PC-3 (cell line): ENCODE measurements around the gene TSPYL4. TPM values are rescaled to one million over a fixed set of nuclear protein-coding genes. Genes with fewer than 3 reads are reported as not detected.

Source experiments
- ATAC-seq: fragments of 200-7000 bp; cut with Tn5 transposase; 2 replicates; pipeline ENCODE4 v1.9.1; 2020; ENCODE audit warnings: mild to moderate bottlenecking, moderate library complexity
- BruUV-seq: library from RNA; stranded (reverse); fragments of 400-500 nt; replicated peaks from 2 replicates; lab custom pipeline; 2021; lab: Mats Ljungman, UMichigan
- CTCF ChIA-PET: fragments of 300-600 bp; sonication (Branson Sonifier 250); formaldehyde crosslinking; loops from one replicate; lab custom pipeline; 2022; ENCODE audit warnings: antibody characterized with exemption; lab: Charles Lee
- POLR2A ChIA-PET: fragments of 300-600 bp; sonication (Branson Sonifier 250); formaldehyde crosslinking; loops from one replicate; lab custom pipeline; 2022; ENCODE audit warnings: antibody characterized with exemption; ENCODE audit not compliant: unreplicated experiment; lab: Charles Lee
- DNase-seq: peaks from one replicate; pipeline ENCODE4 v3.0.0-alpha.2; 2015
- H2AFZ ChIP-seq: fragments of 300-600 bp; sonication (generic); 2 replicates; pipeline ENCODE4 v1.6.0; 2016; ENCODE audit warnings: antibody characterized with exemption, low read length
- H3F3A ChIP-seq: fragments of 300-600 bp; sonication (generic); one replicate; pipeline ENCODE4 v1.6.0; 2017; ENCODE audit warnings: antibody characterized with exemption, low read length, control low read depth, mild to moderate bottlenecking; ENCODE audit not compliant: unreplicated experiment
- H3K27ac ChIP-seq: fragments of 300-600 bp; sonication (generic); 2 replicates; pipeline ENCODE4 v1.5.1; 2016; ENCODE audit warnings: mild to moderate bottlenecking, low read length
- H3K27me3 ChIP-seq: fragments of 300-600 bp; sonication (generic); 2 replicates; pipeline ENCODE4 v1.6.1; 2016; ENCODE audit warnings: low read length, mixed read lengths
- H3K36me3 ChIP-seq: fragments of 300-600 bp; sonication (generic); 2 replicates; pipeline ENCODE4 v1.6.1; 2016; ENCODE audit warnings: low read depth, mixed run types, low read length, mixed read lengths
- H3K4me1 ChIP-seq: fragments of 300-600 bp; sonication (generic); 2 replicates; pipeline ENCODE4 v1.5.1; 2016; ENCODE audit warnings: low read length; ENCODE audit not compliant: insufficient read depth
- H3K4me2 ChIP-seq: fragments of 300-600 bp; sonication (generic); 2 replicates; pipeline ENCODE4 v1.6.0; 2016; ENCODE audit warnings: low read length
- H3K4me3 ChIP-seq: fragments of 300-600 bp; sonication (generic); 2 replicates; pipeline ENCODE4 v1.5.1; 2016; ENCODE audit warnings: mild to moderate bottlenecking, low read length, mixed read lengths
- H3K79me2 ChIP-seq: fragments of 300-600 bp; sonication (generic); 2 replicates; pipeline ENCODE4 v1.6.1; 2017; ENCODE audit warnings: low read length, mixed read lengths
- H3K9ac ChIP-seq: fragments of 300-600 bp; sonication (generic); 2 replicates; pipeline ENCODE4 v1.6.0; 2016; ENCODE audit warnings: mild to moderate bottlenecking, low read length
- H3K9me2 ChIP-seq: fragments of 300-600 bp; sonication (generic); replicated peaks from 2 replicates; pipeline ENCODE4 v1.6.1; 2016; ENCODE audit warnings: mixed run types, low read length, mixed read lengths
- H3K9me3 ChIP-seq: fragments of 300-600 bp; sonication (generic); 2 replicates; pipeline ENCODE4 v1.6.1; 2016; ENCODE audit warnings: low read length, mixed read lengths
- H4K20me1 ChIP-seq: fragments of 300-600 bp; sonication (generic); 2 replicates; pipeline ENCODE4 v1.6.1; 2016; ENCODE audit warnings: low read length, mixed read lengths
- CTCF ChIP-seq: fragments of 300-600 bp; sonication (generic); conservative IDR thresholded peaks from 2 replicates; pipeline ENCODE4 v1.5.1; 2017; ENCODE audit warnings: antibody characterized with exemption, low read depth, mild to moderate bottlenecking, low read length
- EZH2 ChIP-seq: fragments of 300-600 bp; sonication (generic); IDR thresholded peaks from one replicate; pipeline ENCODE4 v1.6.1; 2017; ENCODE audit warnings: antibody characterized with exemption, mild to moderate bottlenecking, low read length; ENCODE audit not compliant: unreplicated experiment
- EZH2phosphoT487 ChIP-seq: fragments of 300-600 bp; sonication (generic); IDR thresholded peaks from 2 replicates; pipeline ENCODE4 v1.6.1; 2018; ENCODE audit warnings: mild to moderate bottlenecking, antibody characterized with exemption, low read length, borderline replicate concordance
- intact Hi-C: fragments of 100-400 bp; cut with micrococcal nuclease; formaldehyde crosslinking; loops from 2 replicates; pipeline ENCODE4 v1.9.0; 2023
- total RNA-seq: library from RNA; depleted of rRNA; stranded (reverse); fragments of >200 nt; gene quantifications from 2 replicates; pipeline ENCODE4 v1.2.3, GENCODE V29; 2014

TSPYL4 gene
- total RNA-seq, 1 experiment from 2014 or later: 8.0 TPM

GRCh38 chr6:116283191-116283590 lies 29.3 kb upstream of the TSPYL4 start:
- BruUV-seq: no TSS peak
- H2AFZ ChIP-seq: no peak overlapping the region
- H4K20me1 ChIP-seq: peaks cover 8% of the 10 kb centered on the region; the same call in 1 of the 2 replicates
- no peak overlapping the region for H3K27ac ChIP-seq
- H3K27me3 ChIP-seq: no peaks in the 10 kb centered on the region
- peaks cover 15% of the 10 kb centered on the region for H3K79me2 ChIP-seq
- no peak for TF ChIP-seq EZH2phosphoT487
- TF ChIP-seq EZH2: no peak
- no peak for TF ChIP-seq CTCF
- H3K9me2 ChIP-seq: no peaks in the 10 kb centered on the region
- no peak overlapping the region for H3K9ac ChIP-seq
- no peaks in the 10 kb centered on the region for H3F3A ChIP-seq
- intact Hi-C loops: no loop called here
- ATAC-seq: no peak
- H3K4me3 ChIP-seq: no peak overlapping the region
- H3K4me1 ChIP-seq: peaks cover 9% of the 10 kb centered on the region; the same call in 1 of the 2 replicates
- ChIA-PET CTCF (no interaction called here), POLR2A (no interaction called here)
- H3K4me2 ChIP-seq: no peak overlapping the region
- DNase-seq: no peak
- no peaks in the 10 kb centered on the region for H3K36me3 ChIP-seq
- H3K9me3 ChIP-seq: no peaks in the 10 kb centered on the region

- POLR2A ChIA-PET: no interaction called here
- Histone ChIP-seq H3K36me3 (no peaks in the 10 kb centered on the region), H3F3A (no peaks in the 10 kb centered on the region), H3K9me2 (no peaks in the 10 kb centered on the region), H3K4me3 (no peak overlapping the region), H3K27ac (no peak overlapping the region), H2AFZ (no peak overlapping the region), H3K4me2 (no peak overlapping the region), H3K9me3 (no peaks in the 10 kb centered on the region), H3K79me2 (peaks cover 20% of the 10 kb centered on the region), H3K4me1 (peaks cover 9% of the 10 kb centered on the region; the same call in 1 of the 2 replicates), H4K20me1 (peaks cover 13% of the 10 kb centered on the region; the same call in 1 of the 2 replicates), H3K9ac (no peak overlapping the region), H3K27me3 (no peaks in the 10 kb centered on the region)
- intact Hi-C loops: no loop called here
- CTCF ChIA-PET: no interaction called here
- ATAC-seq (no peak), DNase-seq (no peak)
- no TSS peak for BruUV-seq
- TF ChIP-seq EZH2phosphoT487 (no peak), CTCF (no peak), EZH2 (no peak)
Measured at GRCh38 chr6:116282698-116283097, 28.8 kb upstream of the TSPYL4 start.

- peaks cover 38% of the 10 kb centered on the region for H3K79me2 ChIP-seq
- peak overlapping the region; percentile 97; the same call in 1 of the 2 replicates for H3K4me2 ChIP-seq
- H3K9ac ChIP-seq: no peak overlapping the region
- H3K27ac ChIP-seq: no peak overlapping the region
- H2AFZ ChIP-seq: peak overlapping the region; percentile 97
- no peaks in the 10 kb centered on the region for H3F3A ChIP-seq
- DNase-seq (no peak), ATAC-seq (no peak)
- H3K9me2 ChIP-seq: no peaks in the 10 kb centered on the region
- BruUV-seq: no TSS peak
- peaks cover 9% of the 10 kb centered on the region for H3K4me1 ChIP-seq
- H4K20me1 ChIP-seq: peaks cover 29% of the 10 kb centered on the region
- intact Hi-C loops: no loop called here
- POLR2A ChIA-PET: no interaction called here
- no peaks in the 10 kb centered on the region for H3K9me3 ChIP-seq
- peak overlapping the region; percentile 99; the same call in 1 of the 2 replicates for H3K4me3 ChIP-seq
- H3K27me3 ChIP-seq: no peaks in the 10 kb centered on the region
- no peak for TF ChIP-seq EZH2phosphoT487
- no peak for TF ChIP-seq EZH2
- TF ChIP-seq CTCF: no peak
- CTCF ChIA-PET: interaction anchor here (0.8 kb wide), 1 partner anchor 13 kb away, joined by 4 read pairs; no protein-coding TSS in a partner anchor
- H3K36me3 ChIP-seq: no peaks in the 10 kb centered on the region
Measured at GRCh38 chr6:116280933-116281316, 27.1 kb upstream of the TSPYL4 start.
